GM19099 (cell line): Measurements from ENCODE around the gene MEOX1.

Source experiments
- POLR2A ChIP-seq: IDR thresholded peaks from 3 replicates; pipeline ENCODE4 v1.6.1; 2011; ENCODE audit warnings: low read depth; ENCODE audit not compliant: insufficient read length; ENCODE audit errors: extremely low read depth

Gene MEOX1

DNA sequence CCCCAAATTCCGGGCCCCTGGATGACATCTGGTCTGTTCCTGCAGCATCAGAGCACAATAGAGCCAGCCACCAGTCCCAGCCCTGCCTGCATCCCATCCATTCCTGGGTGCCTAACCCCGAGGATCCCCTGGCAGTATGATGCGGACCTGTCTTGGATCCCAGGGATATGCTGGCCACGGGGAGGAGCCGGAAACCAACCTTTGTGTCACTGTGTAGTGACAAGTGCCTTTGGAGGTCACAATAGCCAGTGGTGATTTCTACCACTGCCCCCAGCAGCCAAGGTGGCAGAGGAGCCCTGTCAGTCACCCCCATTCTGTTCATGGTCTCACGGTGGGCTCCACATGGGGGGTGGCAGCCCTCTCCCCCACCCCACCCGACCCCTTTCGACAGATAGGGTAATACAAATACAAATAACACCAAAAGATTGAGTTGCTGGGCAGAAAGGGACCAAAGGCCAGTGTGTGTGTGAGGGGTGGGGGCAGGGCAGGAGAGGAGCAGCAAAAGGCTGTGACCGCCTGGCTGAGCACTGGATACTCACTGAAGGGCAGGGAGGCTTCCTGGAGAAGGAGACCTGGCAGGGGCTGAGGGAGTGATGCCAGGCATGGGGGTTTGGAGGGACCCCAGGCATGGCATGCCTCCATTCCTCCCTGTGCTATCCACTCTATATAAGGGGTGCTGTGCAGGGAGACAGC lies 29.0 kb upstream of the MEOX1 start:
- no peak for TF ChIP-seq POLR2A

DNA sequence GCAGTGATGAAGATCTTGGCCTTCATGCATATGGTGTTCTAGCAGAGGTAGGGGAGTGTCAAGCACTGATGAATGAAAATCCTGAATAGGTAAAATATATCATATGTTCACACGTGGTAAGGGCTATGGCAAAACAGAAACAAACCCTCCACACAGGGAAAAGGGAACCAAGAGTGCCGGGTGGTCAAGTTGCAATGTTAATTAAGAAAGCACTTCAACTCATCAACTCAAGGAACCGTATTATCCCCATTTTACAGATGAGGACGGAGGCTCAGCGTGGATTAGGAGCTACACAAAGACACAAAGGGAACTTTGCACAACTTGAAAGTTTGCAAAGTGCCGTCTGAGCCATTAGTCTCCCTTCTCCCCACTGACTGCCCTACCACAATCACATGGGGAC lies 28.1 kb upstream of the MEOX1 start:
- TF ChIP-seq POLR2A = no peak

DNA sequence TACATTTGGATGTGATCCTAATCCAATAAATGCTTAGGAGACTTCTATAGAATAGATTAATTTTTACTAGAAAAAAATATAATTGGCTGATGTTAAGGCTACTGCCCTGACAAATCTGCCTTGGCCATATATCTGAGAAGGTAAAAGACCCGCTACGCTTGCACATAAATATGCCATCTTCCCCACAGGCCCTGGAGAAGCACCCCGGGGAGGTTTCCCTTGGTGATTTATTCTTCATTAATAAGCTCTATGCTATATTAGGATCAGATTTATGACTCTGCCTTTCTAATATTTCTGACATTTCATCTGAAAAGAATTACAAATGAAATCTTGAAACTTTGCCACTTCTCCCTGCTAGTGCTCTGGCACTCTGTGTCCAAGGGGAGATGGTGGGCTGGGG lies 27.4 kb upstream of the MEOX1 start:
- no peak for TF ChIP-seq POLR2A

DNA sequence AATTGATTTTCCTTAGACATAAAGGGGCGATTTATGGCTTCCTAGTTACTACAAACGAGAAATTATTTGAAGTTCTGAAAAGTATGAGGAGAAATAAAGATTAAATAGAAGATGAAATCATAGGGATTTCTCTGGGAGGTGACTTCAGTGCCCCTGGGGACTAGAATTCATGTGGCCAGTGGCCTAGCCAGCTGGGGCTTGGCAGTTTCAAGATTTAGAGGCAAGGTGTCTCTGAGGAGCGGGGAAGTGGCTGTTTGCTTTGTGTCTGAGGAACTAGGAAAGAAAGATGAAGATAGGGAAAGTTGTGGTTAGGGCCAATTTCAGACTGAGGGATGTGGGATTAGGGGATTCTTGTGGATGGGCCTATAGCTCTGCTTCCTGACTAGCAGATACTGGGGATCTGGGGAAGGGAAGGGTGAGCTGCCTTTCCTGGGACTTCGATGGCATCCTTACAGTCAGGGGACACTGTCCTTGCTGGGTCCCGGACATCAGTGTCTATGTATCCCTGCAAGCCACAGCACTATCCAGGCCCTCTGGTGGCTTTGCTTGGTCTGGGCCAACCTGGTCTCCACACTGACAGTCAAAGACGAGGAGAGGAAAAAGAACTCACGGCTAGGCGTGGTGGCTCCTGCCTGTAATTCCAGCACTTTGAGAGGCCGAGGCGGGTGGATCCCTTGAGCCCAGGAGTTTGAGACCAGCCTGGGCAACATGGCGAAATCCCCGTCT lies 22.4 kb upstream of the MEOX1 start:
- no peak for TF ChIP-seq POLR2A

DNA sequence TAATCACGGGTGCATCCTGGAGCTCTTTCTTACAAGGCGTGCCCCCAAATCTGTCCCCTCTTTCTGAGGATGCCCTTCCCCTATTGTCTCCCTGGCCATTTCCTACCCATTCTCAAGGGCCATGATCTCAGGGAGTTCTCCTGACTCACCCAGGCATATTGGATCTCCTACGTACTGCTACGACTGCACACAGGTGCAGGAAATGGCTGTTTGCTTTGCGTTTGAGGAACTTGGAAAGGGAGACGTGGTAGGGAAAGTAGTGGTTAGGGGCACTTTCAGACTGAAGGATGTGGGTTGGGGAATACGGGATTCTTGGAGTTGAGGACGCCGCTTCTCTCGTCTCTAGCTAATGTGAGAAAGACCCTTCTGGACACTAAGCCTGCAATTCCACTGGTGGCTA lies 18.7 kb upstream of the MEOX1 start:
- TF ChIP-seq POLR2A = no peak

DNA sequence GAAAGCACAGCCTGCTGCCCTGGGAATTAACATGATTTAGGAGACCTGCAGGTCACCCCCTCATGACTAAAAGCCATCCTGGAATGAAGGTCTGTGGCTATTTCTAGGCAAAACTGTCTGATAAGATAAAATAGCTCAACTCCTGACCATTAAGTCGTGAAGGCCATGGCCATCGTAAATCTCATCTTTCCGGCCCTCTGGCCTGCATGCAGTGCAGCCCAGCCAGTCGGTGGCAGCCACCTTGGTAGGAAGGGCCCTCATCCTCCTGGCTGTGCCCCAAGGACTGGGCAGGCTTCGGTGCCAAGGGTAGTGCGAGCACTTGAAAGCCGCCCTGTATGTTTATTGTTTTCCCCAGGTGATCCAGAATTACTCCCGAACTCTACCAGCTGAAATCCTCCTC lies 18.2 kb upstream of the MEOX1 start:
- TF ChIP-seq POLR2A = no peak

DNA sequence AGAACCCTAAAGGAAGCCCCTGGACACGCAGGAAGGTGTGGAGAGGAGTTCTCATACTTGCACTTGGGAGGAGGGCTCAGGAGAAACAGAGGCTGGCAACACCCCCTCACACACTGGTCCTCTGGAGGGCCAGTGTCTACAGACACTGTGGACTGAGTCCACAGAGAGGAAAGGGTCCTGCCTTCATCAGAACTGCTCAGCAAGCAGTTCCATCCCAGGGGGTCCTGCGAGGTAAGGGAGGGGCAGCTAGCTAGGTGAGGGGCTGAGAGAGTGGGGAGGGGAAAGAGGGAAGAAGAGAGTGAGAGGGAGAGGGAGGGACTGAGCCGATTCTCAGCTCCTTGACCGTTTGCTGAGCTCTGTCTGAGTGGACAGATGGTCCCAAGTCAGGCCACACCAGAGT lies 17.7 kb upstream of the MEOX1 start:
- TF ChIP-seq POLR2A = no peak

DNA sequence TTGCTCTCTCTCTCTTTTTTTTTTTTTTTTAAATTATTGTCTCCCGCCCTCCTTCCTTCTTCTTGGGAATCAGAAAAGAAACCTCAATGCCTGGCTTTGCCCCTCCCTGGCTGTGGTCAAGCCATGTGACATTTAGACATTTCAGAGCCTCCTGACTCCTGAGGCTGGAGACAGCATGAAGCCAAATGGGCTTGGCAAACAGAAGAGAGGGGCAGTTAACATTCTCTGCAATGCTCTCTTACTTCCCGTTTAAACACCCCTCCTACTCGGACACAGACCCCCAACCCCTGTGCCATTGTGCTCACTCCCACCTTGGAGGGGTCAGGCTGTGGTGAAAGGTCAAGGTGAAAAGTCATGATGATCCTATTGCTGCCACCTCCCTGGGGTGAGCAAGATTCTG lies 14.7 kb upstream of the MEOX1 start:
- TF ChIP-seq POLR2A = no peak

DNA sequence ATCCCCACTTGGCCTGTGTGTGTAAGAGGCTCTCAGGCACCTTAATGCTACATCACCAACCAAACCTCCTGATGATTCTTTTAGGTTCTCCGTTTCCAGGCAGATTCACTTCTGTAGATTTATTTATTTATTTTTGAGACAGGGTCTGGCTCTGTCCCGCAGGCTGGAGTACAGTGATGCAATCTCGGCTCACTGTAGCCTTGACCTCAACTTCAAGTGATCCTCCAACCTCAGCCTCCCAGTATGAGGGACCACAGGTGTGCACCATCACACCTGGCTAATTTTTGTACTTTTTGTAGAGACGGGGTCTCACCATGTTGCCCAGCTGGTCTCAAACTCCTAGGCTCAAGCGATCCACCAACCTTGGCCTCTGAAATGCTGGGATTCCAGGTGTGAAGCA lies 12.7 kb upstream of the MEOX1 start:
- no peak for TF ChIP-seq POLR2A

DNA sequence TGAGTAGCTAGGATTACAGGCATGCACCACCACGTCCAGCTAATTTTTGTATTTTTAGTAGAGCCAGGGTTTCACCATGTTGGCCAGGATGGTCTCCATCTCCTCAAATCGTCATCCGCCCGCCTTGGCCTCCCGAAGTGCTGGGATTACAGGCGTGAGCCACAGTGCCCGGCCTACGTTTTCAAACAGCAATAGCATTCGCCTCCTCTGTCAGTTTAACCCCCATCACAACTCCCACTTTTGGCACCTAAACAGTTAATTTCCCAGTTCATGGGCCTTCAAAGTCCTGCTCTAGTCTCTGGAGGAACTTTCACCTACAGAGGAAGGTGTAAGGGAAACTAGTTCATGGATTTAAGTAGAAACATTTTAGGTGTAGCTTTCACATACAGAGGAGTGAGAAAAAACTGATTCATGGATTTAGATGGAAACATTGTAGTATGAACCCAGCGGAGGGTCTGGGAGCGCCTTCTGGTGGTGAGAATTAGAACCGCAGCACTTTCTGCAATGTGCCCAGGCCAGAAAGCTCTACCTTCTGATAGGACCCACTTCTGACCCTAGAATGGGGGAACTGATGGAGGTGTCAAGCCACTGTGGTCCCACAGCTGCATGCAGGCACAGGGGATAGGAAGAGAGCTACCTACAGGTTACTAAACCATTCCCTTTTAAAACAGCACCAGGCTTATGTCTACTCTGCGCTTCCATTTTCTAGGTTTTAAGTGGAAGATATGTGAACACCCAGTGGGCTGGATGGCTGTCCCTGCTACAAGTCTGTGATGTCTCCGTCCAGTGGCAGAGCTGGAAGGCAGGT lies 12.0 kb upstream of the MEOX1 start:
- no peak for TF ChIP-seq POLR2A

DNA sequence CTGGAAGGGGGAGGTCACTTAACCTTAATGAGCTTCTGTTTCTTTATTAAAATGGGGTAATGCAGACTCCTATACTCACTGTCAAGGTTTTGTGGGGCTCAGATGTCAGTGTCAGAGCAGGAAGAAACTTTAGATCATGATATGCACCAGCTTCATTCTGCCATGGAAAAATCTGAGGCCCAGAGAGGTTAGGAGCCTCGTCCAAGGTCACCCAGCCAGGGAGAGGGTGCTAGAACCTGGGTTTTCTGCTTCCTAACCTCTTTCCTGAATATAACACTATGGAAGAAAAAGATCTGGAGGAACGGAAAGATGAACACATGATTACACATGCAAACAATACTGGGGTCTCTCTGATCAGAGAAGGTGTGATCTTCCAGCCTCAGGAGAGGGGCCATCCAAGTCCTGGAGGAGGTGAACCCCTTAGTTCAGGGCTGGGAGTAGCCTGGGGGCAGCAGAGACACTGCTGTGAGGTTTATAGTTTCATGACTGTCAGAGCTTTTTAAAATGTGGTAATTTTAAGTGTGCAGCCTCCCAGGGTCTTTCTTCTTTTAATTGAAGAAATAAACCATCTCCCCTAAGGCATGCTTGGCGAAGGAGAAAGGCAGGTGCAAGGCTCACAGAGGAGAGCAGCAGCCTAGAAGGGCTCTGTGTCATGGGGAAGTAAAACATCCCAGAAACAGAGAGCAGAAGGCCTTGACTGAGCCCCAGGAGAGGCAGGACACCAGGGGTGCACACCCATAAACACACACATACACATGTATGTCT lies 10.2 kb upstream of the MEOX1 start:
- no peak for TF ChIP-seq POLR2A

DNA sequence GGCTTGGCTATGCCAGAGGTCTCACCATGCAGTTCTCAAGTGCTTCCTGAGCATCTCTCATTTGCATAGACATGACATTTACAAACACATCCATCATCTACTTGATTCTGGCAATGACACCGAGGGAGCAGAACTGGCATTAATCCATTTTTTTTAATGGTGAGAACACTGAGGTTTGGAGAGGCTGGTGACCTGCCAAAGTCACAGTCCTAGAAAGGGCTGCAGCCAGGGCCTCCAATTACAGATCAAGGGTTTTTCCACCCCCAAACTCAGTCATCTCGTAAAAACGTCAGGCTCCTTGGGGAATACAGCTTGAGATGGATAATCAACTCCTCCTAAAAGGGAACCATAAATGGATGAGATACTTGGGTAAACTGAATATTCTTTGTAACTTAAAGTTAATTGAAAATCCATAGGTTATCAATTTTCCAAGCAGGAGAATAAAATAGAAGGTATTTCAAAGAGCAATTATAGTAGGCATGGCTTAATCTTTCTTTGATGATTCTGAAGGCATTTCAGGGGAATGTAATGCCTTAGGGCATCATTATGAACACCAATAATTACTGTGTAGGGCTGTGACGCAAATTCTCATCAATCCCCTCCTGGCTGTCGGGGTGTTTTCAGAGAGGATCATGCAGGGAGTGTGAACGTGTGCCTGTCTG lies 9.4 kb upstream of the MEOX1 start:
- no peak for TF ChIP-seq POLR2A

DNA sequence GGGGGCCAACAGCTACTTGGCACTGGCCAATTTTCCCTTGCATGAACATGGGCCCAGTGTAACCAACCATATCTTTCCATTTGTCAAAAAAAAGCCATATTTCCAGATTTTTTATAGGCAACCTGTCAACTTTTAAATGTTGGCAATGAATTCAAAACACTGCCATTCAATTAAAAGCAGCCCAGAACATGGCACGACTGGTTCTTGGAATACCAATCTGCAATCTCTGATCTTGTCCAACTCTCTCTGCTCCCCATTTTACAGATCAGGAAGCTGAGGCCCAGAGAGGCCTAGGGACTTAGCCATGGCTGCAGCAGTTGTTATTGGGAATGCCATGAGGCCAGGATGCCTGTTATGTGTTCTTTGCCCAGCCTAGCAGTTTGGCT lies 8.9 kb upstream of the MEOX1 start:
- no peak for TF ChIP-seq POLR2A

DNA sequence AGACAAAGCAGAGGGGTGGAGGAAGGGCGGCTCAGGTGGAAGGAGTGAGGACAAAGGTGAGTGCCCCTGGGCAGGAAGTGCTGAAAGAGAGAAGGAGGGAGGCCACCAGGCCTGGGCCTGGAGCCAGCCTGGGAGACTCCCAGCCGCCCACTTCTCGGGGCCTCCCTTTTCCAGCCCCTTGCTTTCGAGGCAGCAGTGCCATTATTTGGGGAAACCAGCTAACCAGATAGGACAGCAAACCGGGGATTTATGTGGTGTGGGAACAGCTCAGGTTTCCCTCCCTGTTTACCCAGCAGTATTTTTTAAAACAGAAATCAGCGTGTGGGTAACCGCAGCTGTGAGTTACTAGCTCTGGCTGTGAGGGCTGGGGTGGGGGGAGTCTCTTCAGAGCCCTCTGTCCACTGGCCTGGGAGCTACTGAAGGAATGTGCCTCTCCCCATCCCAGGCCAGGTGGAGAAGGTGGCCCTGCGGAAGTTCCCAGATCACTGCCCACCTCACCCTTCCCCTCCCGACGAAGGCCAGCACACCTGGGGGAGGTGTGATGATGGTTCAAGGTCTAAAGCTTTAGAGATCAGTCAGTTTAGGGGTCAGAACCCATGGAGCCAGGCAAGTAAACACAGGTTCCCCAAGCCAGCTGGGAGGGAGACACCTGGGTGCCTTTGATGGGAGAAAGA lies 8.4 kb upstream of the MEOX1 start:
- no peak for TF ChIP-seq POLR2A
